GM21576 (cell line): ENCODE data around the gene HSF5.
"Not testable (repeated sequence)": the region's sequence is repeated elsewhere in the genome, so short reads cannot be mapped to it uniquely, and the experiment has no call there.

Experiments
- ATAC-seq: cut with Tn5 transposase; IDR thresholded peaks from one replicate; pipeline ENCODE4 v1.9.1; 2021; ENCODE audit warnings: mild to moderate bottlenecking, moderate library complexity; ENCODE audit not compliant: unreplicated experiment

HSF5 gene

DNA sequence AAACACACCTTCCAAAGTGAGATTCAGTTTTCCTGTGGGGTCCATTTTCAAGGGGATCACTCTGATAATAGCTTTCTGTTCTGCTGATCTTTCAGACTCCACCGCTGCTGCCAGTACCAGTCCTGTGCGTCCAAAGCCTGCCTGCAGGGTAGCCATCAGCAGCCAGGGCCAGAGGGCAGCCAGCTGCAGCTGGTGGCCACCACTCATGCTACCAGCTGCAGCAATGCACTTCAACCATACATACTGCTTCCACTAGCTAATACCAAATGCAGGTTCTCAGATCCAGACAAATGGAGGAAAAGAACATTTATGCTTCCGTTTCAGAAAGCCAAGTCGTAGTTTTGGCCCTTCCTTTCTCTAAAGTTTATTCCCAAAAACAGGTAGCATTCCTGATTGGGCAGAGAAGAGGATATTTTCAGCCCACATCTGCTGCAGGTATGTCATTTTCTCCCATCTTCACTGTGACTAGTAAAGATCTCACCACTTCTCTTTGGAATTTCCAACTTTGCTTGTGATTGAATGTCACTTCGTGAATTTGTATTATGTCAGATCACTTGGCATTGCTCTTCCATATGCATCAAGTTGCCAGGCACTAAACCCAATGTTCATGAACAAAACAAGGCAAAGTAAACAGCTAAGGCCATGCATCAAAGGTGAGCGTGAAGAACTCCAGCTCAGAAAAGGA lies 72.7 kb downstream of the HSF5 start:
- no peak for ATAC-seq

DNA sequence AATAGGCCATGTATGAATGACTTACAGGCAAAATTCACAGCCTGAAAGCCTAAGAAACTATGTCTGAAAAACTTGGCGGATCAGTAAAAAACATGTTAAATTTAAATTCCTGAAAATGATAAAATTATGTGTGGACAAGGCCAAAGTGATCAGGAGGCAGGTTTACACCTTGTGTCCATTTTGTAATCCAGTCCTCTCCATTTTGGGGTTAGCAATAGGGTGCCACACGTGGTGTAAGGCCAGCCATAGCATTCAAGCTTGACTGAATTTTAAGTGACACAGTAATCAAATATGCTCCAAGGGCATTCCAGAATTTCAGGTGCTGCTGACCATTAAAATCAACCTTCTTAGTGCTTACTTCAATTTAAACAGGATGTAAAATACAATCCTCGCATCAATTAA lies 73.6 kb downstream of the HSF5 start:
- no peak for ATAC-seq

DNA sequence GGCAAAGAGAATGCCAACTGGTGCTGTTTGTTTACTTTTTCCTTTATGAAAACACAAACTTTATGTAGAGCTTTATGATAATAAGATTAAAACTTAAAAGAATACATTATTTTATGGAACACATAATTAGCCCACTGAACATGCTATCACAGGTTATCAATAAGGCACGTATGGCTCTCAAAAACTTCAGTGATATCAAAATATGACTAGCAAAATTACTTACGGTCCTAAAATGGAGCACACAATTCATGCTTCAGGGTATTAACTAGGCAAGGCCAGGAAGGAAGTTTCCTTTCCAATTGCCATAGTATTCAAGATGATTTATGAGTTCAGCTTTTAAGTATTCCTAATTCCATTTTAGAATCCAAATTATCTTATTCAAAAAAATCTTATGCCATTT lies 74.5 kb downstream of the HSF5 start:
- no peak for ATAC-seq

DNA sequence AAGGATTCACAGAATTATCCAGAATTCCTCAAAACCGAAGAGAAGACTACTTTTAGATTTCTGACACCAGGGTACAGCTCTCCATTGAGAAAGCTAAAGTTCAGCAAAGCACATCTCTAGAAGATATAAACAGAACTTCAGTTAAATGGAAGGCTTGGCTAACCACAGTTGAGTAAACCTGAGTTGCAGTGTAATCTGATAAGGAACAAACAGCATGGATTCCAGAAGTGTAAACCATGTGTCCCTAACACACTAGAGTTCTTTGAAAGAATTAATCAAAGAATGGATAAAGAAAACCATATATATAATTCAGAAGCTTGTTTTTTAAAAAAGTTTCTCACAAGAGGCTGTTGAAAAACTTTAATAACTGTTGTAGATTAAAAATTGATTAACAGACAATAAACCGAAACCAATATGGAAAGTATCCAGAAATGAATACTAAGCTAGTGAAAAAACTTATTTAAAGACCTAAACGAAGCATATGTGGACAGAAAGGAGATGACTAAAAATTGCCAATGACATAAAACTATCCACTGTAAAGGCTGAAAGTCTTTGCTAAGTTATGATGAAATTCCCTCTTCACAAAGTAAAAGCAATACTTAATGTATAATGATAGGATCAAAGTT lies 75.1 kb downstream of the HSF5 start:
- no peak for ATAC-seq

DNA sequence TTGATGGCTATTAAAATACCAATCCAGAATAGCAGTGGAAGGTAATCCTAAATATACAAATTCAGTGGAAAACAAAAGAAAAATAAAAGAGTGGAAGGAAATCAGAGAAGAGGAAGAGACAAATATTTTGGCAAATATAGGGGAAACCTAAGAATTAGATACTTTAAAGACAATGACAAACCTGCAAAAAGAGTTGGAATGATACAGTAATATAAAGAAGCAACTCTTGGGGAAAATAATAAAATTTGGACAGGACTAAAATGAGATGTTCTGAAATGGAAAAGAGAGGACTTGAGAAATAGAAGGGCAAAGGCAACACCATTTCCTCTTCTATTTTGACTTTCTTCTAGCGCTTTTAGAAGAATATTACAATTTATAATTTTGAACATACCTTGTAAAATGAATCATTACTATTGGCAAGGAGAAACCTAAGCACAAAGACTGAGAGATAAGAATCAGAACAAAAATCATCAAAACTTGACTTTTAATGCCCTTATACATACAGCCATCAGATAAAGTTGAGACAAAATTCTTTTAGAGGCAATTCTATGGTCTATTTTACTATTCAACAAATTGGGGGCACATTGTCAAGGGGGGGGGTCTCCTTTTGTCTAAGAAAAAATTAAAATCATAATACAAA lies 76.0 kb downstream of the HSF5 start:
- ATAC-seq: no peak

DNA sequence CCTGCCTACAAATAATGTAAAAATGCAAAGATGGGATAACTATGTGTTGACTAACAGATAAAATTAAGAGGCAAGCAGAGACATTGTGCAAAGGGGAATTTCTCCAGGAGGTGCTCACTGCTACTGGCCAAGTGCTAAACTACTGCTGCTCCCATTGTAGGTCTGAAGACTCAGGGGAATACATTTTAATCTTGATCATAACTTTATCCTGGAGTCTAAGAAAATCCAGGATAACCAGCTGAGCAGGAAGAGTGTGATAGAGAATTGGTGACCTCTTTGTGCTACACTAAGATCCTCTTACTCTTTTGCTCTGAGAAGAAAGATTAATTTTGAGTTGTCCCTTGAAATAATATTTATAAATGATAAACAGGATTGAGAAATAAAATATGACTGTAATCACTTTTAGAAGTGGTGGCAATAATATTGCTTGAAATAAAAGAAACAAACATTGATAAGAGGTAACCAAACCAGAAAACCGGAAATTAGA lies 76.8 kb downstream of the HSF5 start:
- ATAC-seq: no peak

DNA sequence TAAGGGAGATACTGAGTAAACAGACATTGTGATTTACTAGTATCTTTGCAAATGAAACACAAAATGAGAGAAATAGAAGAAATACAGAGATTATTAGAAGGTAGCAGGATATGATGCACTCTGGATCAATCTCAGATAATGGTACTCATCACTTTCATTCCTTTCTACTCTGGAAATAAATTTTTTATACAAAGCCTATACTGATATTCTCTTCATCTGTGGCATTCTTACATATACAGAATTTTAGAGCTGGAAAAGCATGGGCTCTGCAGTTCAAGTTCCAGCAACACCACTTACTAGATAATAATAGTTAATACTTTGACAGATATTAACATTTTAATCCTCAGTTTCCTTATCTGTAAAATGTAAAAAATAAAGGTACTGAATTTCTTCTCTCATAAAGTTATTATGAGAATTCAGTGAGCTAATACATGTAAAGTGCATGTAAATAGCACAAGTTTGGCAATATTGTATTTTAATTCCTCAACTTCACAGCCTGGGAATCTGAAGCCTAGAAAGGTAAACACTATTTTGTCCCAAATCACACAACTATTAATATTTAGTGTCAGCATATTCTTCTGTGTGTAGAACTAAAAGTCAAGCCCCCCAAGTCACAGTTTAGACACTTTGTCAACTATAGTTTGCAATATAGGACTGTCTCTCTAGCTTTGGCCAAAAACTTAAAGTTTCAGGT lies 77.3 kb downstream of the HSF5 start:
- no peak for ATAC-seq

DNA sequence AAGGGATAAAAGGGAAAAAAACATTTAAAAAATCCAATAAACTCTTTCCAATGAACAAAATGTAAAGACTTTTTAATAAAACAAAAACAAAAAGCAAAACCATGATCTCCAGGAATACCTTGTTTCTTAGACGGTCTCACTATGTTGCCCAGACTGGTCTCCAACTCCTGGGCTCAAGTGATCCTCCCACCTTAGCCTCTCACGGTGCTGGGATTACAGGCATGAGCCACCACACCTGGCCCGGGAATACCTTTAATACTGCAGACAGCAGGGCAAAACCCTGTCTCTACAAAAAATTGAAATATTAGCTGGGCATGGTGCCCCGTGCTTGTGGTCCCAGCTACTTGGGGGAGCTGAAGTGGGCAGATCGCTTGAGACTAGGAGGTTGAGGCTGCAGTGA lies 78.8 kb downstream of the HSF5 start:
- ATAC-seq: no peak

DNA sequence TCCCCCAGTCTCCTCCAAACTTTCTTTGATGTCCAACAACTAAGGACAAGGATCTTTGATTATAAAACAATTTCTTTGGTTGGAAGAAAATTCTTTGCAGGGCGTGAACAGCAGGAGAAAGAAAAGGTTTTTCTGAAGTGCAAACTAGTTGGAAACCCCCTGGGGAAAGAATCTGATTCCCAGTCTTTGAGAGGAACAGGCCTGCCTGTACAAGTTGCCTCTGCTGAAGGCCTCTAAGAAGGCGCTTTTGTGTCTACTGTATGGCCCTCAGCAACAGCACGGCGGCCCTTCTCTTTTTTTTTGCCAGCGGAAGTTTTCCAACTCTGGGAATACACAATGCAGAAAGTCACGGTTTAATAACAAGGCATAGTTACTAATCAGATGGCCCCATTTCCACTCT lies 84.9 kb downstream of the HSF5 start:
- ATAC-seq: no peak

DNA sequence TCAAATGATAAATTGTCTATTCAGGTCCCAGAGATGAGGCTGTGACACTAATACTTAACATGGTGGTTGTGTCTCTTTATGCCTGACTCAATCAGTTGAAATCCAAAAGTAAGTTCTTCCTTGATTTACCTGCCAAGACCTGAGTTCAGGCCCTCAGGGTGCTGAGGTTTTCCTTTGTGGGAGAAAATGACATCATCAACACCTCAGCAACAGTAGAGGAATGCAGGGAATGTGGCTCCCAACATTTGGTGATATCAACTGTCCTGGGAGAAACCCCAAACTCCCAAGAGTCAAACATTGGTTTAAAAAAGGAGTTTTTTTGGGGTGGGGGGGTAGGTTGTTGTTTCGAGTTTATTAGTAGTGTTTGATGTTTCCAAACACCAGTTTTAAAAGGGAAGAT lies 85.5 kb downstream of the HSF5 start:
- ATAC-seq: no peak

DNA sequence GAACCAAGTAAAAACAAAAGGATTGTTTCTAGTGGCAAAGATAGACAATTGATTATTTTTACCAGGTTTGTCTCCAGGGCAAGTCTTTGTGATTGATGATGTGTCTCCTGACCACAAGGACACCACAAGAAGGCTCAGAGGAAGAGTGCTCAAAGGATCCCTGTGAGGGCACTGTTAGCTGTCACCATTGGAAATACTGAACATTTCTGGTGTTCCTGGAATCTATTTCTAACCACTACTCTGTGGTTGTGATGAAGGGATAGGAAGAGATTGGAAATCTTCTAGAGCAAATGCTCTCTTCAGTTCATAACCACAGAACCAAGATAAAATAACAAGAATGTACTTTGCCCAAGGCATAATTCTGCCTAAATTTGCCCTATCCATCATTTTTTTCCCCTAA lies 86.2 kb downstream of the HSF5 start:
- ATAC-seq: no peak

DNA sequence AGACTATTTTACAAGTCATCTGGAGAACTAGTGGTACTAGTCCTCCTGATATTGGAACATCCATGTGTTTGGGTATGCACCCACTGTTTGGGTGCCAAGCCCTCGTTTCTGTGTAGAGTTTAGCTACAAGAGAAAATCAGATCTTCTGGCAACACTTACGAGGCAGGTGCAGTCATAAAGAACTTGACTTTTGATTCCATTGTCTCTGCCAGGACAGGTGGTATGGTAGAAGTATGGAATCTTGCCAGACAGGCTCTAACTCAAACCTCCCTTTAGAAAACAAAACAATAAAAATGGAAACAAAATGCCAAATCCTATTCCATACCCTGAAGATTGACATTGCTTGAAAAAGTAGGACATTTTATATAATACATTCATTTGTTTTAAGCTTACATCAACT lies 86.9 kb downstream of the HSF5 start:
- ATAC-seq: no peak

DNA sequence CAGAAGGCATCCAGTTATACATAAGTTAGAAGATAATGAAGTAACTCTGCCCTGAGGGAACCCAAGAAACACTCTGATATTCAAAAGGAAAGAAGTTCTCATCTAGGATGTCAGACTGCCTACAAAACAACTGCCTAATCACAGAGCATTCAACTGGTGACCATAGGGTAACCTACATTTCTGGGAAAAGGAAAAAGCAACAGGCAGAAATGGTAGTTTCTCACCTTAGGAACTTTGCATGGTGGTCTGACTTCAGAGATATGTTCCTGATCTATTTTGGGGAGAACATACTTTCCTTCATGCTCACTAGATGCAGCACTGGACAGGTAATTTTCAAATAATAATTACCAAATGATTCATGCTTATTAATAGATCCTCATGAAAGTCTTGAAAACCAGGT lies 87.4 kb downstream of the HSF5 start:
- no peak for ATAC-seq

DNA sequence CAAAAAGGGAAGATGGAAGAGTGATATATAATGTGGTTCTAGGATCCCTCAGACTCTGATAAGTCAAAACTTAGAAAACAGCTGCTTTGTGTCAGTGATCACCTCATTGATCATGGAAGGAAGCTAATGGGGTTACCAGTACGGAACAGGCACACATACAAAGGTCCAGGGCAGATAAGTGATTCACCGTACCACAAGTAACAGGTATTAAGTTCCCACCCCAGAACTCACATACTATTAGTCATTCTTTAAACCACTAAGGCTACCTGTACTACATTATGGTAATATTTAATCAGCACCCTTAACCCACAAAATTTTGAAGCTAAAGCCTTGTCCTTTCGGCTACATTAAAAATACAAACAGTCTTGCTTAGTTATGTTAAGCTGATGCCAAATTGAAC lies 88.2 kb downstream of the HSF5 start:
- no peak for ATAC-seq

DNA sequence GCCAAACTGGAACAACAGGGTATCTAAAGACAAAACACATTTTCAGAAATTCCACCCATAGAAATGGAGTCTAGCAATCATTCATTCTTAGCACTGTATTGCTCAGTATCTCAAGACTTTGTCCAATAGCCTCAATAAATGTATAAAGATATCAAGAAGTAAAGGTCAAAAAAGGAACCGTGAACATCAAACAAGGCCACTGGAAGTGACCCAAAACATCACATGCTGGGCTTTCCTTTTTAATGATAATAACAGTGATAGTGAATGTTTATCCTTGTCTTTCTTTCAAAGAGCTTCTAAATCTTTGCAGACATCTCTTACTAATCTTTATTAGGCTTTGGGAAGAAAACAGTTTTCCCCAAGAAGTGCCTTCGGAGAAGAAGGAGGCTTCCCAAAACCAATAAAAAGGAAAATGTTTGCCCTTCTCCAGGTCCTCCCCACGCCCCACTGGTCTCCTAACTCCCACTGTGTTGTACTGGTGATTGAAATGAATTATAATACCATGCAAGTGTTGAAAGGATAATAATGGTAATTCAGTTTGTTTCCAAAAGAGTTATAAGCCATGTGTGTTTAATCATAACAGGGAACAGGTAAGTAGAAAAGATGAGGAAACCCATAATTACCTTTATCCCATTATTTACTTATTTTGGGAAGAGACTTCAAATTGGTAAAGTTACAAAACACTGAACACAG lies 89.5 kb downstream of the HSF5 start:
- ATAC-seq: no peak

DNA sequence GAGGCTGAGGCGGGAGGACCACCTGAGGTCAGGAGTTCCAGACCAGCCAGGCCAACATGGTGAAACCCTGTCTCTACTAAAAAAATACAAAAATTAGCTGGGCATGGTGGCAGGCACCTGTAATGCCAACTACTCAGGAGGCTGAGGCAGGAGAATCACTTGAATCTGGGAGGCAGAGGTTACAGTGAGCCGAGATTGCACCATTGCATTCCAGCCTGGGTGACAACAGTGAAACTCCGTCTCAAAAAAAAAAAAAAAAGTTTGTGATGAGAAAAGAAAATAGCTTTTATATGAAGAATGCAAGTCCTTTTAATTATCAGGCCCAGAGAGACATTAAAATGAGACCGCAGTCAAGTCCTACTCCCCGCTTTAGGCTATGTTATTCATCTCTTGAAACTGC lies 90.8 kb downstream of the HSF5 start:
- not testable (repeated sequence) for ATAC-seq

DNA sequence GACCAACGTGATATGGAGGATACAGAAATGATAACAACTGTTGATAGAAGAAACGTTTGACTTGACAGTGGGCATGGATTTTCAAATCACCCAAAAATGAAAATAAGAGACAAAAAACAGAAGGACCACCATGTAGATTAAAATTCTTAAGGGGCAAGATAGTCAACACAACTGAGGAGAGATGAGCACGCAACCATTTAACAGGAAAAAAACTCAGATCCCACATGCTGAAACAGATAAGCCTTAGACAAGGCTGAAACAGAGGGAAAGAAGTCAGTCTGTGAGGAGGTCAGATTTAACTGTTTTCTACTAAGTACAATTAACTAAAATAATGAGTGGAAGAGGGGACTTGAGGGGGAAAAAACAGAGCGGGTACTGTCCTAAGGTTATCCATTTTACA lies 92.0 kb downstream of the HSF5 start:
- no peak for ATAC-seq

DNA sequence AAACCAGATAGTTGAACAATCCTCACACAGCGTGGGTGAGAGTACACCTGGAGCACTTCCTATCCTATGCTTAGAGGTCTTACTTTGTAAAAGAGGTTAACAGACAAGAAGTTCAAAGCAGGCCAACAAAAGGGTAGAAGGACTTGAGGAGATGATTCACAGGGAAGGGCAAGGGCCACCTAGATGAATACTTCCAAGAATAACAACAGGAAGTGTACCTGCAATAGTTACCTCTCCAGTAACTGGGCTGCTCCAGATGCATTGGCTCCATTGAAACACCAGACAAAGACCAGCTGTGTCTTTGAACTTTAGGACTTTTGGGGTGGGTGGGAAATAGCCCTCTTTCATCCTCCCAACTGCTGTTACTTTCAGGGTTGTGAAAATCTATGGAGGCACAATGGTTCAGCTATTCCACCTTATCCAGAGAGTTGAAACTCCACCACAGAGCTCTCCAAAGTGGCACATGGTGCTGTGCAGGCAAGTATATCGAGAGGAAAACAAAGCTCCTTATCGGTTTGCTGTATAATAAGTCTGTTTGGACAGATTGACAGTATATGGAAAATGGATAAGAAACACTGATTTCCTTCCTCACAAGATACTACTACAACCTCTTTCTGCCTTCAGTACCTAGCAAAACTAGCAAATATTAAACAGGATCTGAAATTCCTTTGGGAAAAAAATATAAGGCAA lies 93.5 kb downstream of the HSF5 start:
- ATAC-seq: no peak

DNA sequence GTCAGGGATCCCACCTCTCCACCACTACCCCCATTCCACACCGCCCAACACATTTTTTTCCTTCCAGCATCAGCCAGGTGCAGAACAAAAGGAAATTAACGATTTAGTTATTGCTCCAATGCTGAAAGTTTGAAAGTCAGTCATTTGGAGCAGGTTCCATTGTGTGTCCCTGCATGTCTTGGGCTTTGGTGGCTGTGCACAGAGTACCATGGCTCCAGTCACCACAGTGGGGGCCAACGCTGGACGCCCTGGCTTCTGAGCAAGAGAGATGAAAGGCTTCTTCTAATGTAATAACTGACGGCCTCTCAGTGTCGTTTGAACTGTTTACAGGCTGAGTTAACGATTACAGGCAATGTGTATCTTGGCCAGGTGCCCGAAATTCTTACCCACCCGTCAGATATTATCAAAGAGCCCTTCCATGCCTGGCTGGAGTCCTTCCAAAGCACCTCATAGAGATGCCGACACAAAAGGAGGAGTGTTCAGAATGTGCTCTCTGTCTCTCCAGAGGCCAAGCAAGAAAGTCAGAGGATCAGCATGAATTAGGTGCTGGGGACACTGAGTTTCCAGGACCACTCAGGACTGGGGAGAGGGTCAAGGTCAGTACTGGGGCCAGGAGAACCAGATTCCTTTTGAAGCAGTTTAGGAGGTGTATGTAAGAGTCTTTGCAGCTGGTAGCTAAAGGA lies 96.8 kb downstream of the HSF5 start:
- no peak for ATAC-seq

DNA sequence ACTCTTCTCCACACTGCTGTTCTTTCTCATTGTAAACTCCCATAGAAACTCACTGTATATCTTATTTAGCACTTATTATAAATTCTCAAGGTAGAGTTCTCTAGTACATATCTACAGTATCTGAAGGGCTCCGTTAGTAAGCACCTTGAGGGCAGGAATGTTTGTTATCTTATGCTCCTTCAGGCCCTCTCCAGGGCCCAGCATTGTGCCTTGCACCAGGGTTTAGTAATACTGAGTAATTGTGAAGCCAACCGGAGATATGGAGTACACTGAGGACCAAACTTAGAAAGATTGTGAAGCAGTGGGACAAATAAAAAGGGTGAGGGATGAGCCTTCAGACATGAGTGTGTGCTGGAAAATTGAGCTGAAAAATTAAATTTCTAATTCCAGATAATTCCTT lies 97.3 kb downstream of the HSF5 start:
- no peak for ATAC-seq
